HL-60/S4 (cell line): Measurements from ENCODE around the gene DARS1.

Experiments used
- in situ Hi-C: fragments of 300-500 bp; cut with MboI; formaldehyde crosslinking; loops from 2 replicates; pipeline ENCODE4 v1.14.3; 2022; ENCODE audit warnings: low sequenced_read_pairs

The DARS1 gene

GRCh38 chr2:136016836-136017235, 31.4 kb upstream of the DARS1 start:
- in situ Hi-C loops = no loop called here

GRCh38 chr2:136016427-136016826, 31.0 kb upstream of the DARS1 start:
- in situ Hi-C loops = no loop called here

GRCh38 chr2:136015699-136016098, 30.3 kb upstream of the DARS1 start:
- in situ Hi-C loops = no loop called here

- in situ Hi-C loops = no loop called here
Measured at GRCh38 chr2:136014411-136014810, 29.0 kb upstream of the DARS1 start.

- in situ Hi-C loops = no loop called here
Measured at GRCh38 chr2:136013955-136014354, 28.5 kb upstream of the DARS1 start.

- in situ Hi-C loops = no loop called here
Measured at GRCh38 chr2:136013136-136013685, 27.8 kb upstream of the DARS1 start.

- in situ Hi-C loops = no loop called here
Measured at GRCh38 chr2:136012315-136012714, 26.9 kb upstream of the DARS1 start.

- in situ Hi-C loops = no loop called here
Measured at GRCh38 chr2:136010126-136010525, 24.7 kb upstream of the DARS1 start.

- in situ Hi-C loops = no loop called here
Measured at GRCh38 chr2:136008205-136008865, 22.9 kb upstream of the DARS1 start.

GRCh38 chr2:136006658-136007057, 21.2 kb upstream of the DARS1 start:
- in situ Hi-C loops = no loop called here

GRCh38 chr2:136005462-136006196, 20.2 kb upstream of the DARS1 start:
- in situ Hi-C loops = no loop called here

- in situ Hi-C loops = no loop called here
Measured at GRCh38 chr2:136004965-136005364, 19.5 kb upstream of the DARS1 start.

GRCh38 chr2:136001131-136001530, 15.7 kb upstream of the DARS1 start:
- in situ Hi-C loops = no loop called here

GRCh38 chr2:136000502-136000901, 15.1 kb upstream of the DARS1 start:
- in situ Hi-C loops = no loop called here

GRCh38 chr2:135999899-136000298, 14.5 kb upstream of the DARS1 start:
- in situ Hi-C loops = no loop called here

- in situ Hi-C loops = no loop called here
Measured at GRCh38 chr2:135998879-135999278, 13.5 kb upstream of the DARS1 start.

- in situ Hi-C loops = no loop called here
Measured at GRCh38 chr2:135997380-135997779, 12.0 kb upstream of the DARS1 start.

- in situ Hi-C loops = no loop called here
Measured at GRCh38 chr2:135996304-135996703, 10.9 kb upstream of the DARS1 start.

GRCh38 chr2:135994281-135994680, 8.9 kb upstream of the DARS1 start:
- in situ Hi-C loops = no loop called here

- in situ Hi-C loops = no loop called here
Measured at GRCh38 chr2:135993421-135993820, 8.0 kb upstream of the DARS1 start.

GRCh38 chr2:135991861-135992260, 6.4 kb upstream of the DARS1 start:
- in situ Hi-C loops = no loop called here

GRCh38 chr2:135987441-135987840, 2.0 kb upstream of the DARS1 start:
- in situ Hi-C loops = no loop called here
